Upper lobe of left lung (tissue), 4 donors: ENCODE measurements around the gene DOC2B.

Source experiments
- CTCF ChIP-seq, 6 experiments: fragments of 450-650 bp in 4 of 6; fragments of 200-600 bp in 2 of 6; sonication (generic) in 2 of 6; IDR thresholded peaks; one replicate each; pipeline ENCODE4 v1.5.1; 2016 to 2019; ENCODE audit warnings: antibody characterized with exemption in 6 of 6
- EP300 ChIP-seq, 4 donors: sonication (generic); formaldehyde crosslinking; IDR thresholded peaks; one replicate each; pipeline ENCODE4 v1.5.1; 2017; ENCODE audit warnings: antibody characterized with exemption in 4 of 4, control low read depth in 2 of 4
- POLR2A ChIP-seq, 4 donors: fragments of 450-650 bp; IDR thresholded peaks; one replicate each; pipeline ENCODE4 v1.5.1; 2016 to 2017; ENCODE audit warnings: antibody characterized with exemption in 4 of 4, mild to moderate bottlenecking in 2 of 4
- POLR2AphosphoS5 ChIP-seq, 2 donors: sonication (generic); formaldehyde crosslinking; IDR thresholded peaks; one replicate each; pipeline ENCODE4 v1.5.1; 2017; ENCODE audit warnings: antibody characterized with exemption in 2 of 2

GRCh38 chr17:200586-200985 is 19.1 kb upstream of the DOC2B start:
- TF ChIP-seq CTCF (IDR thresholded peaks at IDR 0.05): no peak
- no peak for TF ChIP-seq EP300 (IDR thresholded peaks at IDR 0.05)
- no peak for TF ChIP-seq POLR2A (IDR thresholded peaks at IDR 0.05)
- TF ChIP-seq POLR2AphosphoS5 (IDR thresholded peaks at IDR 0.05): no peak
